HG03457 (cell line): ENCODE data around the gene USP47.

ENCODE experiments used
- ATAC-seq: cut with Tn5 transposase; IDR thresholded peaks from one replicate; pipeline ENCODE4 v1.9.1; 2021; ENCODE audit warnings: moderate number of reproducible peaks; ENCODE audit not compliant: unreplicated experiment

USP47 gene

GRCh38 chr11:11979488-11980117 lies 137.8 kb downstream of the USP47 start:
- ATAC-seq = no peak

GRCh38 chr11:11980200-11980599 lies 138.4 kb downstream of the USP47 start:
- ATAC-seq = no peak

GRCh38 chr11:11980841-11981308 lies 139.1 kb downstream of the USP47 start:
- ATAC-seq = no peak

DNA sequence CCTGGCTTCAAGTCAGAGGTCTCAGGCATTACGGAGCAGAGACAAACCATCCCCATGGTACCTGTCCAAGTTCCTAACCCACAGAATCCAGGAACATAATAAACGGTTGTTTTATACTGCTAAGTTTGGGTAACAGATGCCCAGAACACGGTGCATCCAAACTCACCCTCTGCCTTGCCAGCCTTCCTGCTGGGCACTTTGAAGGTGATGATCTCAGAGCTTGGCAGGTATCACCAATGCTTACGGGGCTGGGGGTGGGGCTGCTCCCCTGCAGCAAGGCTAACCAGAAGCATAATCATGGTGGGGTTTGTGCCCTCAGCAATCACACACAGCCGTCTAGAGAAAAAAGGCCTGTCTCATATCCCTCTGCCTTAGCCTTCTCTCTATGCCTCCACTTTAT lies 139.6 kb downstream of the USP47 start:
- no peak for ATAC-seq

DNA sequence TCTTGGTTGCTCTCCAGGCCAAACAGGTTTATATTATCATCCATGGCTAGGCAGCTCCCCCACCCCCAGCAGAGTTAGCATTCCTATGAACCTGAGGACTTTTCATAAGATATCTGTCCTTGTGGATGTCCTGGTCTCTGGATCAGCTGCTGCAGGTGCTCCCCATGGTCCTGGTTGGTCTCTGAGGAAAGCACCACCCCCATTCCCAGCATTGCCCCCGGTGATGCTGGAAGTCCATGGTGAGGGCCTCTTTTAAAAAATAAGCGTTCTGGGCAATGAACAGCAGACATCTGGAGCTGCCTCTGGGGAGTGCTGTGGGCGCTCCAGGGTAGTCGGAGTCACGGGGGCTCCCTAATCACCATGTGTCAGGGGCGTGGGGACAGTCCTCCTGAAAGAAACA lies 140.1 kb downstream of the USP47 start:
- no peak for ATAC-seq

GRCh38 chr11:11982461-11982860 lies 140.7 kb downstream of the USP47 start:
- ATAC-seq = no peak

- ATAC-seq = no peak
Measured at GRCh38 chr11:11982975-11983374, 141.2 kb downstream of the USP47 start.

DNA sequence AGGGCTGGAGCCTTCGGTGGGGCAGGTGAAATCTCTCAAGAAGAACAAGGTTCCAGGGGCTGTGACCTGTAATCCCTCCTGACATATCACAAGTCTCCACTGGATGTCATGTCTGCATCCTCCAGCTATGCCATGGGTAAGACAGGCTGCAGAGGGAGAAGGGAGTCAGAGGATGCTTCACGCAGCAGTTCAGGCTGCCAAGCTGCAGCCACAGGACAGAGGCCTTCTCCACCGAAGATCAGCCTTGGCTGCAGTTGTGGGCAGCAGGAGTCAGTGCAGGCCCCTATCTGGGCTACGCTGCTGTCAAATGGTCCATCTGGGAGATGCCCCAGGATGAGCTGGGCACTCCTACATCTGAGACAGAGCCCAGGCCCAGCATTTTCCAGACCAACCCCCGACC lies 141.7 kb downstream of the USP47 start:
- ATAC-seq = no peak

DNA sequence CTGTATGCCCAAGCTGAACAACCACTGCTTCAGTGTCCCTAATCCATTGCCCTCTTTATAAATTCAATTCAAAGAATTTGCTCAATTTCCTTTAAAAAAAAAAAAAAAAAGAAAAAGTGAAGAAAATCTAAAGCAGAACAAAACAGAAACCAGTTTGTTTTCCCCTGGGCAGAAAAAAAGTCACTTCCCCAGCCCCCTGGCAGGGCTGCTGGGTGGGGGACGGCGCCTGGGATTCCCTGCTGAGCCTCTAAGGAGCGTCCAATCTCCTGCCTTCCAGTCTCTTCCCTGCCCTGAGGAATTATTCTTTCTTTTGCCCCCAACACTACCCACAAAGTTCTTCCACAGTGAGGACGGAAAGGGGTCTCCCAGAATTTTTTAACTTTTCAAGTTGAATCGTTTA lies 142.8 kb downstream of the USP47 start:
- ATAC-seq = no peak

GRCh38 chr11:11985016-11985715 lies 143.4 kb downstream of the USP47 start:
- ATAC-seq = no peak

- ATAC-seq = no peak
Measured at GRCh38 chr11:11985954-11986949, 144.5 kb downstream of the USP47 start.

- ATAC-seq = no peak
Measured at GRCh38 chr11:11987503-11988022, 145.8 kb downstream of the USP47 start.

GRCh38 chr11:11988099-11988651 lies 146.4 kb downstream of the USP47 start:
- no peak for ATAC-seq

GRCh38 chr11:11988681-11989261 lies 147.0 kb downstream of the USP47 start:
- ATAC-seq = no peak

DNA sequence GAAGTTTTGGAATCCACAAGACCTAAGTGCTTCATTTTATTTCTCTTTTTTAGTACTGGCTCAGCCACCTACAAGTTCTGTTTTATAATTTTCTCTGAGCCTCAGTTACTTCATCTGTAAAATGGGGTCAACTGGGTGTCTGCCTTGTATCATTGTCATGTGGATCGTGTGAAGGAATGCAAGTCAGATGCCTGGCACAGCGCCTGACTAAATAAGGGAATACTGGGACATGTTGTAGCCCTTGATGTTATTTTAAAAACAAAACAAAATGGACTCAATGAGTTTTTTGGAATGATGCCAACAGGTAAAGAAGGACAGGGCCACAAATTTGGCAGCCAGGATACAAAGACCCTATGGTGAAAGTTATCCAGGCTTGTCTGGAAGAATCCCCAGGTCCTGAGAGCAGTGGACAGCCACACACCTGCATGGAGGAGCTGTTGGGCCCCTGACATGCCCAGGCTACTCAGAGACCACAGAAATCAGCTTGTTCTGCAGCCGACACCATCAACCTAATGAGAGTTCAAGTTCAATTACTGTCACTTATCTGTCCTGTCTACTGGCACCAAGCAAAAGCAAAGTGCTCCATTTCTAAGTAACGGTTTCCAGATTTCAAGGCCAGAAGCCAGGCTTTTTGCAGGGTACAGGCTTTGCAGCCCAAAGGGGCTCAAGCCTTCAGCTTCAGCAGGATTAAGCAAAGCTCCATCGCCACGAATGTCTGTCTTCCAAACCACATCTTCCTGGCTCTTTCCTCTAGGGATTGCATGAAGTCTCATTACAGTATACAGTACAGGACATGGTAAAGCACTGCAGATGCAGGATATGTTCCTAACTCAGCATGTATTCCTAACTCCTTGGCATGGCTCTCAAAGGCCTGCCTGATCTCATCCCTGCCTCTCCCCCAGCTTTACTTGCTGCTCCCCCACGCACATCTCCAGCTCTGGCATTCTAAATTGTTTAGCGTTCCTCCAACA lies 148.3 kb downstream of the USP47 start:
- no peak for ATAC-seq

DNA sequence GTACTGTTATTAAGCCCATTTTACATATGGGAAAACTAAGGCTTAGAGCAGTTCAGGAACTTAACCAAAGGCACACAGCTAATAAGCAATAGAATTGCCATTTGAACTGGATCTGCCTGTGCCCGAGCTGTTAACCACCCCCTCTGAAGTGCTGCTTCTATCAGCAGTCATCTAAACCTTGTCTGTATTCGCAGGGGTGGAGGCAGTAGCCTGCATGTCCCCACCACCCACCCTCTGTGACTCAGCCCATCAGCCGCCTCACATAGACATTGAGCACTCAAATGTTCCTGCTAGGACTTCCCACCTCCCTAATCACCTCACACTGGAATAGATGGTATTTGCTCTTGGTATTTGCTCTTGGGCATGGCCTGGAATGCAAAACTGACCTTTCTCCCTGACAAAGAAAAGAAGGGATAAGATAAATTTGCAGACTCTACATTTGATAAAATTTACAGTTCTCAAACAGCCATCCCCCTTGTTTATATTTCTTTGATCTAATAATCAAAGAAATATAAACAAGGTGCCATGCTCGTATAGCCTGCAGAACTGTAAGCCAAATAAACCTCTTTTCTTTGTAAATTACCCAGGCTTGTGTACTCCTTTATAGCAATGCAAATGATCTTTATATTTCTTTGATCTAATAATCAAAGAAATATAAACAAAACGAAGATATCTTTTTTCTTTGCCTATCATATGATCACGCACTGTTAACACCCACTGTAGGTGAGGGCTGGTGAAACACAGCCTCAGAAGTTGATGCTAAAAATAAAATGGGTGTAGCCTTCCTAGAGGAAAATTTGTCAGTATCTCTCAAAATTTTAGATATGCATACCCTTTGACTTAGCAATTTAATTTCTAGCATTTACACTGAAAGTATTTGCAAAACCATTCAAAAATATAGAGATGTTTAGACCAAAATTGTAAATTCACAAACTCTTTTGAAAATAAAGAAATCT lies 150.8 kb downstream of the USP47 start:
- ATAC-seq = no peak

DNA sequence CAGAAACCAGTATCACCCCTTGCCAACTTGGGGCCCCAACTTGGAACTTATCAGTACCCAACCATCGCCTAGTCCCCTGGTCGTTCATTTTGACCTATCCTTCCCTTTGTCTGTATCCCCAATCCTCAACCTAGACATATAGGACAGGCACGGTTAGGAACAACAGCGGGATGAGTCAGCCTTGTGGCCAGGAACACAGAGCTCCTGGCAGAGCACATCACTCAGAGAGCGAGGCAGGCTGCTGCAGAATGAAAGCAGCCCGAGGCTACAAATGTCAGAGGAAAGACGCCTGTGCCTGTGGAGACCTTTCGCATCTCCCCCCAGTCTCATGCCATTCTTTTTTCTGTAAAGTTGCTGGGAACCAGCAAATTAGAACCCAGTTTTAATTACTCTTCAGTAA lies 152.1 kb downstream of the USP47 start:
- no peak for ATAC-seq

GRCh38 chr11:11995601-11996000 lies 153.8 kb downstream of the USP47 start:
- ATAC-seq = no peak
